Measurements from ENCODE around the gene BRINP2.

The BRINP2 gene, protein sequence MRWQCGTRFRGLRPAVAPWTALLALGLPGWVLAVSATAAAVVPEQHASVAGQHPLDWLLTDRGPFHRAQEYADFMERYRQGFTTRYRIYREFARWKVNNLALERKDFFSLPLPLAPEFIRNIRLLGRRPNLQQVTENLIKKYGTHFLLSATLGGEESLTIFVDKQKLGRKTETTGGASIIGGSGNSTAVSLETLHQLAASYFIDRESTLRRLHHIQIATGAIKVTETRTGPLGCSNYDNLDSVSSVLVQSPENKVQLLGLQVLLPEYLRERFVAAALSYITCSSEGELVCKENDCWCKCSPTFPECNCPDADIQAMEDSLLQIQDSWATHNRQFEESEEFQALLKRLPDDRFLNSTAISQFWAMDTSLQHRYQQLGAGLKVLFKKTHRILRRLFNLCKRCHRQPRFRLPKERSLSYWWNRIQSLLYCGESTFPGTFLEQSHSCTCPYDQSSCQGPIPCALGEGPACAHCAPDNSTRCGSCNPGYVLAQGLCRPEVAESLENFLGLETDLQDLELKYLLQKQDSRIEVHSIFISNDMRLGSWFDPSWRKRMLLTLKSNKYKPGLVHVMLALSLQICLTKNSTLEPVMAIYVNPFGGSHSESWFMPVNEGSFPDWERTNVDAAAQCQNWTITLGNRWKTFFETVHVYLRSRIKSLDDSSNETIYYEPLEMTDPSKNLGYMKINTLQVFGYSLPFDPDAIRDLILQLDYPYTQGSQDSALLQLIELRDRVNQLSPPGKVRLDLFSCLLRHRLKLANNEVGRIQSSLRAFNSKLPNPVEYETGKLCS

DNA sequence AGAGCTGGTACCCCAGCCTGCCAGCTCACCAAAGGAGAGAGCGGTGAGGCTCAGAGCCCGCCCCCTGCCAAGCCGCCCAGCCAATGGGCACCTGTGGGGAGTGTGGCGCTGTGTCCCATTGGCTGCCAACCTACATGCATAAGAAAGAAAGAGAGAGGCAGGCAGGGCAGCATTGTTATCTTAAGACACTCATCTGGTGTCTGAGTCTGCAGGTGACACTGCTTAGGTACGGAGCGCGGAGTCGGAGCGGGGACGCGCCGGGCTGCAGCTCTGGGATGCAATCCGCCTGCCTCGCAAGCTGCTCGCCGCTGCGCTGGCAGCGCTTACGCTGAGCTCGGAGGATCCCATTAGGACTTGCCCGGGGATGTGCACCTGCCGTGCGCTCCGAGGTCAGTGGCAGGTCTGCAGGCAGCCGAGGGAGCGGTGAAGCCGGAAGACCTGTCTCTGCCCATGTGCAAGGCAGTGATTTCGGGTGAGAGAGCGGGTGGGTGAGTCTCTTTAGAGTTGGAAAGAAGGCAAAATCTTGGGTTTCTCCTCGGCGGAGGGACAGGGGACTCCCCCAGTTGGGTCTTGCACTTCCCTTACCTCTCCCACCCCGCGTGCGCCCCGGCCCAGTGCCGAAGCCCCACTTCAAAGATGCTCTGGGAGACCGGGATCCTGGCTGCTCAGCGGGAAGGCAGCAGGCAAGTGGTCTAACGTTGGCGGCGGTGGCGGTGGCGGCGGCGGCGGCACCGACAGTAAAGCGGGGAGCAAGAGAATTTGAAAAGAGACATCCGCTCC is at the start of gene BRINP2:
Gene BRINP2 (plus strand): TSS at position 203 of the 780 bp plus-strand sequence. CDS start 58,919 bp downstream, outside the sequence.
- no peak for DNase-seq (ENCODE audit: low read depth)

DNA sequence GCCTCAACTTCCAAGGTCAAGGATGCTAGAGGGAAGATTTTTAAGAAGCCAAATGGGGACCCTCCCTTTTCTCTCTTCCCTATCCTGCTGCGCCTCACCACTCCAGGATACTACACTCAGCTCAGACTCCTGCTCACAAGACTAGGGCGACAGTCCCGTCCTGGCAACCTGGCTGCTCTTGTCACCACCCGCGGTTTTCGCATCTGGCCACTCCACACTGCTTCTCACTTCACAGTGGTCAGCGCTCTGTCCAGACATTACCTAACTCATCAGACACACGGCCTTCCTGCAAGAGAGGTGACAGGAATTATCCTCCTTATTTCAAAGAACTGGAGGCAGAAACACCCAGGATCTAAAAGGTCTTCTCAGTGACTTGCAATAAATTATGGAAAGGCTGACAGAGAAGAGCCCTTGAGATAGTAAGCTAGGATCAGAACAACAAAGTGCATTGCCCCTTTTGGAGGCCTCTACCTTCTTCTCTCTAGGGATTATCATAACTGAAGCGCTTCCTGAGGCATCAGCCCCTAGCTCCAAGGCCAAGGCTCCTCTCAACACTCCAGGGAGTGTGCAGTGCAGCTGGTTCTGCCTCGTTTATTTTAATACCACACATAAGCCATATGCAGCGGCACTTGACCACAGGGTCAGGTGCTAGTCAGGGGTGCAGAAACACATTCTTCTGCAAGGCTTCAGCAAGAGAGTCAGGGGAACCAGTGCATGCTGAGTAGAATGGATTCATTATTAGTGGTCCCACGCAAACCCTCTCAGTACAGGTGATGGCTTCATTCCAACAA is 48.1 kb upstream of the BRINP2 start:
- DNase-seq (ENCODE audit: low read depth) = no peak

DNA sequence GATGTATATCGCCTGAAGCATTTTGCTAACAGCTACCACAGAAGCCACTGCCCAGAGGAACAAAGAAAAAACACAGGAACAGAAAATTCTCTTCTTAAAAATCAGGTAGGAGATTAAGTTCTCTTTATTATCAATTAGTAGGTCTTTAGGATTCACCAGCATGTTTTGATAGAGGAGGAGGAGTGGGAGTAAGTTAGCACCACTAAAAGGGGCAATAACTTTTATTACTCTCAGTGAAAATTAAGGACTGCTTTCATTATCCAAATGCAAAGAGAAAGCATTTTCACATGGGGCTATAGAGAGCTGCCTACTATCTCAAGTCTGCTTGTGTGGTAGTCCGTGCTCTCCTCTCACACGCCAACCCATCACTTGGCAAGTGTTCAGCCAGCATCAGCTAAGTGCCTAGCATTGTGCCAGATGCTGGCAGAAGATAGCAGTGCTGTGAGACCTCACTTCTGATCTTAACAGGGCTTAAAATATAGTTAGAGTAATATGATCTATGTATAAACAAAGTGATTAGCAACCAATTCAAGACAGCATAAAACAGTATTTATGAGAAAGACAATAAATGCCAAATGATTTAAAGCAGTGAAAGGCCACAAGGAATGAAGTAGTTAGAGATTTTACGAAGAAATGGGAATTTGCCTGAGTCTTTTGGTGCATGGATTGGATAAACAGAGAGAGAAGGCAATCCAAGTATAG is 46.0 kb upstream of the BRINP2 start:
- DNase-seq (ENCODE audit: low read depth) = no peak

DNA sequence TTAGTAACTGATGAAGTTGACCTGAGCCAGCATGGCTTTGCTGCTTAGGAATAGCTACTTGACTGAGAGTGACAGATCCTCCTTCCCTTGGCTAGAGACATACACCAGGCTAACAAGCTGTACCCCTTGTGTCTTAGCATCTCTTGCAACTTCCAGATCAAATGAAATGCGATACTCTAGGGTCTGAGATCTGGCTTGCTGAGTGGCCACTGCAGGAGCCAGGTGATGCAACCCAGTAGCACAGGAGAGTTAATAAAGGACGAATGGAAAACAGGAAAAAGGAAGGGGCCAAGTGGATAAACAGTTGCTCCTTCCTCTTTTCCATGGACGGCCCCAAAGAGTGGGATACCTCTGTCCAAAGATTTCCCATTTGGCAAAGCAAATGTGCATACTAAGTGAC is 44.5 kb upstream of the BRINP2 start:
- DNase-seq (ENCODE audit: low read depth) = no peak

DNA sequence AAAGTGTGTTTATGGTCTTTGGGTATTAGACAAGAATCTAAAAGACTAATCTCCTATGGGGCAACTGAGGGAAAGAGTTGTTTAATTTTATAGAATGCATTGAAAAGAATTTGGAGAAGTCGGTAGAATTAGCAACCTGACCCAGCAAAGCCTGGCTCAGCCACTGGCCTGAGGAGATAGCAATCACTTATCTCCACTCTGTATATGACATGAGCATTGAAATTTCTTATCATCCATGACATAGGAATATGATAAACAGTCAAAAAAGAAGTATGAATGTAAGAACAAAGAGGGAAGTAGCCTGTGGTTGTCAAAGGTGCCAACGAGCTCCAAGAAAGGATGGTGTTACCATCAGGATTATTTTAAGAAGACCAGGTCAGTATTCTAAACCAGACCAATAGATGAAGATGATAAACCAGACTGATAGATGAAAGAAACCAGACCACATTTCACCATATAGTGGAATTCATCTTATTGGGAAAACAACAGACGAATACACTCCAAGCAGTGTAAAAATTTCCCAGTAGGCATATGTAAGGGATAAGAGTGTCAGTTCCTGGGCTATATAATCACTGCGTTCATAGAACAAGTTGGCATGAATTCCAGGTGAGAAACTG is 42.0 kb upstream of the BRINP2 start:
- no peak for DNase-seq (ENCODE audit: low read depth)

DNA sequence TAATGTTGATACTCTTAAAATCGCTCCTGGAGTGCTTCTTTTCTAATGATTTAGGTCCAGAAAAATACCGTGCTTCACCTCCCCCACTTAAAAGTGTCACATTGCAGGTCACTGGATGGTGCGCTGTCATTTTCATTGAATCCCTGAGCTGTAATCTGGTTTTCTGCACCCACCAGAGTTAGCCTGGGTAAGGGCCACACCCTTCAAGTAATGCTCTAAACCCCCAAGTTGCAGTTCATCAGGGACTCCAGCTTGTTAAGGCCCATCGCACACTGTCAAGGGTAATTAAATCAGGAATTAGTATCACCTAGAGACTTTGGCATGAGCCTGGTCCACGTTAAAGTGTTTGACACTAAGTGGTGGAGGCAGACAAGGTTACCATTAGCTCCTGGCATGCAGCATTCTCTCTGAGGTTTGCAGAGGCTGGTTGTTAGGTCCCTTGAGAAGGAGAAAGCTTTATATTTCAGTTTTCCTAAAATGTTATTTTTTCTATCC is 40.3 kb upstream of the BRINP2 start:
- DNase-seq (ENCODE audit: low read depth) = no peak

DNA sequence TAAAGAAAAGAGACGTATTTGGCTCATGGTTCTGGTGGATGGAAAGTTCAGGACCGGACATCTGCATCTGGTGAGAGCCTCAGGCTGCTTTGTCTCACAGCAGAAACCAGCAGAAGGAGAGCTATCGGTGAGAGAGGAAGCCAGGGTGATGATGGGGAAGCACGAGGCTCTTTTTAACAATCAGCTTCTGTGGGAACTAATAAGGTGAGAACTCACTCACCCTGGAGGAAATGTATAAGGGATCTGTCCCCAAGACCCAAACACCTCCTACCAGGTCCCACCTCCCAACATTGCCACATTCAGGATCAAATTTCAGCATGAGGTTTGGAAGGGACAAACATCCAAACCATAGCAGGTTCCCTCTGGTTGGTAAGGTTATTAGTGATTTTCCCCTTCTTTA is 39.0 kb upstream of the BRINP2 start:
- DNase-seq (ENCODE audit: low read depth) = no peak

DNA sequence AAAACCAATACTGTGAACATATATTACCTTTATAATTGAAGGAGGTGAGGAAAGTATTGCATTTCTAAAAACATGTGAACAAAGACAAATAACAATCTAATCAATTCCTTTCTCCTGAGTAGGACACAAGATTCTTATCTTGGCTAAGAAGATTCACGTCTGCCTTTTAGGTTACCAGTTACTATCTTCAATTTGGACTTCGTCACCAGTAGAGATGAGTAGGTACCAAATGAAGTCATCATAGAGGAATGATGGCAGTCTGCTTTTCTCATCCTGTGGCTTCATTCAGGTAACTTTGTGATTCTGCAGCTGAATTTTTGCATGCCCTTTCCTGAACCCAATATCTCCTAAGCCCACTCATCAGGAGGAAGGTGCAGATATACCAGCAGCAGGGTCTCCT is 38.6 kb upstream of the BRINP2 start:
- DNase-seq (ENCODE audit: low read depth) = no peak

DNA sequence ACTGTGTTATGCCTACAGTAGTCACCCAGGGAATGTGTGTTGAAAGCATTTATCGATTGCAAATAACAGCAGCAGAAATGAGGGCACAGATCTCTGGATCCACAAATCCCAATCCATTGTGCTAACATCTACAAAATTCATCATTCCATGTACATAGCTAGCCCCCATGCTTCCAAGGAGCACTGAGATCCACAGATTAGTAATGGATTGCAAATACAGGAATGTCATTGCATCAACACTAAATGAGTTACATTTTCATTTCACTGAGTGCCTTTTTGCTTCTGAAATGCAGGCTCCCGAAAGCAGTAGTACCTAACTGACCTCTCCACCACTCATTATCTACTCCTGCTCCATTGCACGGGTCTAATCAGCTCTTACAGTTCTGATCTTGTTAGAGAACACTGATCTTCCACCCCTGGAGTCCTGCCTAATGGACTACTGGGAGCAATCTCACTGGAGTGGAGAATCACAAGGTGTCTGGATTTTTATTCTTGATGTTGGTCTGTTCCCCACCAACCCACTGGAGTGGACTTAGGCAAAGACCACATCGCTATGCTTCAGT is 36.7 kb upstream of the BRINP2 start:
- DNase-seq (ENCODE audit: low read depth) = no peak

DNA sequence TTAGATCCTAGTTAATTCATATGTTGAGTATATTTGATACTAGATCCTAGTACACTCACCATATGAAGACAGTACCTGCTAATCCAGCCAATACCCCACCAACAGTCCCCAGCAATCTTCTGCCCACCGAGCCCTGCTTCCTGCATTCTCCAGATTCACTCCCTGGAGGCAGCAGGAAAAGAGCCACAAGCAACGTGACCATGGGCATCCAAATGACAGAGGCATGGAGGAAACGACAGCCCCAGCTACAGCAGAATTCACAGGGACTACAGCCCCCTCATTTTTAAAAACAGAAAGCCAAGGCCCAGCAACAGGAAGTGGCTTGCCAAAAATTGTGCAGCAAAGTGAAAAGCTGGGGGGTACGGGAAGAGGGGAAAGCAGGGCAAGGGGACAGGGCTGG is 35.5 kb upstream of the BRINP2 start:
- DNase-seq (ENCODE audit: low read depth) = no peak

DNA sequence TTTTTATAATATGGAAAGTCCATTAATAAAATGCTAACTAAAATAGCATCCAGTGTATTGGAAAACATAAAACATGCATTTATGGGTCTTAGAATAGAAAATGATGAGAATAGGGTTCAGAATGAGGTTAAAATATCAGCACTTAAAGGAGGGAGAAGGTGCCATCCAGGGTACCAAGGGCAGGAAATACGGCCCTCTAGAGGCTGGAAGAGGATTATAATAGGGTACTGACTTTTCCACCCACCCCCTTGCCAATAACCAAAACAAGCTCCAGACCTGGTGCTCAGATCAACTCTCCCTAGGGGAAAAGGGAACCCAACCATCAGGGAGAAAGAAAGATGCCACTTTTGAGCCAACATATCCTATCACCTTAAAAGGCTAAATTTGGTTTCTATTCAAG is 32.9 kb upstream of the BRINP2 start:
- DNase-seq (ENCODE audit: low read depth) = no peak

DNA sequence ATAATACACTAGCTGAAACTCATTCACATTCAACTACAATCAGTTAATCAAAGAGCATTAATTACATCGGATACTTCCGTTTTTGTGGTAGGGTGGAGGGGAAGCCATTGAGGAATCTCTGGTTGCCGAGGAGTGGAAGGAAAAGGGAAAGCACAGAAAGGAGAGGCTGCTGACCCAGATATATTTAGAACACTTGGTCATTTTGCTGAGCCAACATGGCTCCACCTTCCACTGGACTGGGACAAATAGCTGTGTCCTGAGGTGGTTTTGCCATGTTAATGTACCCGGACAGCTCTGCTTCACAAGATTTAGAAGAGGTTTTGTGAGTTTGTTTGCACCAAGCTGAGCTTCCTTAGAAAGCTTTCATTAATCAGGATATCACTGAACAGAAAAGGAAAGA is 32.4 kb upstream of the BRINP2 start:
- no peak for DNase-seq (ENCODE audit: low read depth)

DNA sequence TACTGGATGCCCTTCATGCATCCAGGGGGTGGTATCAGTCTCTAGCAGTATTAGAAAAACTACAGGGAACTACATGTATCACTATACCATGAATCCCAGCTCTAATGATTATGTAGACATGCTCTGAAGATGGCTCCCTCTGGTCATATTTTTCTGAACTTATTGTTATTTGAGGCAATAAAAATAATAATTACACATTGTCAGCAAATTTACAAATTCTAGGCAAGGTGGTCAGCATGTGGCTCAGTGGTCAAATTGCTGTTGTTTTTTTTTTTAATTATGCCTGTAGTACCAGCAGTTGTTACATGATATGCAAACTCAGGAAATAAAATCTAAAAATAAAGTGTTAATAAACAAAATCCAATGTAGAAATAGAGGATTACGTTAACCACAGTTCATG is 28.7 kb upstream of the BRINP2 start:
- DNase-seq (ENCODE audit: low read depth) = no peak

DNA sequence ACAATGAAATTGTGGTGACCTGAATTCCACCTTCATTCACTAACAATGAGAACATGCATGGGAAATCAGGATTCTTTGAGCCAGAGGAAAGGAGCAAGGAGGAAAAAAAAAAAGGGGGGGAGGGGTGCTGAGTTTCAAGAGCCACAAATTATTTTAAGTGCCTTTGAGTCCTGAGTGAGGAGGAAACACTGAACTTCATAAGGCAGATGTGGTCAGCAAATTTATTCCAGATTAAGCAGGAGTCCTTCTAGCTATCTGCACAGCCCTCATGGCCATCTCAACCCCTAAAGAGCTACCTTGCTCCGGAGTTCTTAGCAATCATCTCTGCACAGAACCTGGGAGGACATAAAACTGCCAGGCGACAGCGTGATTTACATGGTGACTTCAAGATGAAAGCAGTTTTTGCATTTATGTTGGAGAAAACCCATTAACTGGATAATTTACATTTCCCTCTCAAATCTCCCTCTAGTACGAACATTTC is 27.9 kb upstream of the BRINP2 start:
- no peak for DNase-seq (ENCODE audit: low read depth)

DNA sequence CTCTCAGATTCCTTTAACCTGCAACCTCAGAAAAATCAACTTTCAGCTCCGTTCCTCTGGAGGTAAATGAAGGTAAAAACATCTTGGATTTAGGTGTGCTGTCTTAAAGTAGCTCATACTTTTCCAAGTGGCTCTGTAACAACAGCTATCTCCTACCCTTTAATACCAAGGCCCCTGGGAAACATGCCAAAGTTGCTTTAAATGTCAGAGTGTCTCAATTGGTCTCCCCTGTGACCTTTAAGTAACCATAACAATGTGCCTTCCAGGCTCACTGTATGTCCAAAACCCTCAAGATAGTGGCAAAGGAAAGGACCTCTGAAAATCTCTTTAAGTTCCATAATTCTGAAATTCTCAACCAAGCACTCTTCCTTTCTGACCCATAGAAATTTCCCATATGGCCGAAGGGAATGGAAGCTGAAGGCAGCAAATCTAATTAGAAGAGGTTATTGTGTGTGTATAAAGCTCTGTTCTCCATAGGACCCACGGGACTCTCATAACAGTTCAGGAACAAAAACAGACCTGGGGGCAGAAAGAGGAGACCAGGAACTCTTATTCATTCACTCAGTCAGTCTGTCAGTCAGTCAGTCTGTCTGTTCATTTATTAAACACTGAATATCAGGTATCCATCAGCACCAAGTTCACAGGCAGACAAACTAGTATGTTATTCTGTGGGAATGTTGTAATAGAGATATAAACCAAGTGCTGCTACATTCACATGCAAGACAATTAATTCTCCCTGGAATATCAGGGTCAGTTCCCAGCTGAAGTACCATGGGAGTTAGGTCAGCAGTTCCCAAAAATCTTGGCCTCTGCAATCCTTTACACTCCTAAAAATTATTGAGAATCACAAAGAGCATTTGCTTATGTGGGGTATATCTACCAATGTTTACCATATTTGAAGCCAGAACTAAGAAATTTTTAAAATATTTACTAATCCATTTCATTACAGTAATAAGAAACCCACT is 25.4 kb upstream of the BRINP2 start:
- DNase-seq (ENCODE audit: low read depth) = no peak

DNA sequence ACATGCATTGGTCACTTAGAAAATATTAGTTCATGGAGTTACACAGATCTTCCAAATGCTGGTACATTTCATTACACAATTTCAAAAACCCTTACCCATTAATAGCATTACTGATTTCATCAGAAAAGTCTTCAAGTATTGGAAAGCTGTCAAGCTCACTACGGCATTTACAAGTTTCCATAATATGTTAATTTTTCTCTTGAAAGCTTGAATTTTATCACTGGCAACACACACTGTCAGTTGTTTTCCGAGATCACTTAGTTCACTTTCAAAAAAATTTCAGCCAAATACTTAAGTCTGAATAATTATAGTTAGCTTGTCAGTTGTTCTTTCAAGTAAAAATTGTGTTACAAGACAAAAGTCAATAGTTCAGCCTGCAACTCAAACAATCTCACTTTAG is 24.3 kb upstream of the BRINP2 start:
- DNase-seq (ENCODE audit: low read depth) = no peak

DNA sequence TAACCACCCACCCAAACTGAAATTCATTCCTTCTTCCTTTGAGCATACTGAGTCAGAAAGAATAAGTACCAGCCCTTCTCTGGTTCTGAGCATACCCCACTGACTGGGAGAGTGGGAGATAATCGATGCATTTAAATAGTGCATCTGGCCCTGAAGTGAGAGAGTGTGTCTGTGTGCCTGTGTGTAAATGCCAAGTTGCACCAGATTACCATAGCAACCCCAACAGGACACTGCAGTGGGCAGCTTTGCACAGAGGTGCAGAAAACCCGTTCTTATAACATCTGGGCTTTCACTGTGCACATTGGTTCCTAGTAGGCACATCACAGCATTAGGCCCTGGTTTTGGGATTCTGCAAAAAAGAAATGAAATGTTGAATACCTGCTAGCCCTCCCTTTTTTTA is 8.5 kb upstream of the BRINP2 start:
- DNase-seq (ENCODE audit: low read depth) = no peak

DNA sequence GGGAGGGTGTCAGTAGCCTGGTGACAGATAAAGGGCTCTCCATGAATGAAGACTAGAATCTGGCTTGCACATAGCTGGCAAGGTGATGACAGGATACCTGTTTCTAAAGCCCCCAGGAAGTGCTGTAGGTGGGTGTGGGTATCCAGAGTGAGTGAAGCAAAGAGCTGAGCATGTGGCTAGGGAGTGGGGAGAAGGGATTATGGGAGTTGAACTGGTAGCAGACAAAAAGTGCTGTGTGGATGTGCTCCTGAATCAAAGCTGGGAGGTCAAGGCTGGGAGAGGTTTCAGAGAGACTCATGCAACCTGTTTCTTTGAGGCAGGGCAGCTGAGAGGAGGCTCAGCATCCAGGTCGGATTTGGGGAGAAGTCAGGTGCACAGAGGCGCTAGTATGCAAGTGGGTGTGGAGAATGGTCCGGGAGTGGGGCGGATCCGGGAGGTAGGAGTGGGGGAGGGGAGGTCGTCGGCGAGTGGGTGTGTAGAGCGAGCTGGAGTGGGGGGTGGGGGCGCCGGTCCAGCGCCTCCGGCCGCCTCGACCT is 6.8 kb upstream of the BRINP2 start:
- no peak for DNase-seq (ENCODE audit: low read depth)

Data from CMK (cell line).